NCI-H345 (cell line): ENCODE results near the gene RHOT2.
"Not testable (repeated sequence)": the region's sequence is repeated elsewhere in the genome, so short reads cannot be mapped to it uniquely, and the experiment has no call there.

ENCODE experiments used
- DNase-seq: peaks from one replicate; lab custom pipeline; 2025; lab: John Stamatoyannopoulos, UW

RHOT2 gene

GRCh38 chr16:681746-682427 is 14.0 kb downstream of the RHOT2 start:
- no peak for DNase-seq

GRCh38 chr16:682493-683395 is 14.8 kb downstream of the RHOT2 start:
- DNase-seq: no peak

GRCh38 chr16:683396-684070 is 15.6 kb downstream of the RHOT2 start:
- no peak for DNase-seq

GRCh38 chr16:684071-684794 is 16.3 kb downstream of the RHOT2 start, which contains the start of gene JMJD8:
Gene JMJD8, minus strand, starts transcription at chr16:684334. Its CDS starts 15 bp downstream, at chr16:684319.
- peak; percentile 98 for DNase-seq

- peak; percentile 89 for DNase-seq
These were observed 17.2 kb downstream of the RHOT2 start for GRCh38 chr16:684961-685696.

- peak; percentile 11 for DNase-seq
These were observed 18.0 kb downstream of the RHOT2 start for GRCh38 chr16:685967-686366.

- no peak for DNase-seq
These were observed 18.7 kb downstream of the RHOT2 start for GRCh38 chr16:686459-687260.

GRCh38 chr16:687499-687898 is 19.6 kb downstream of the RHOT2 start:
- no peak for DNase-seq

GRCh38 chr16:689175-689897 is 21.4 kb downstream of the RHOT2 start:
- no peak for DNase-seq

GRCh38 chr16:691242-691641 is 23.3 kb downstream of the RHOT2 start:
- DNase-seq: not testable (repeated sequence)

GRCh38 chr16:692356-693108 is 24.6 kb downstream of the RHOT2 start:
- DNase-seq: no peak

- no peak for DNase-seq
These were observed 25.4 kb downstream of the RHOT2 start for GRCh38 chr16:693364-693763.

- DNase-seq: no peak
These were observed 25.8 kb downstream of the RHOT2 start for GRCh38 chr16:693766-694165.

- DNase-seq: no peak
These were observed 26.4 kb downstream of the RHOT2 start for GRCh38 chr16:694187-694862.

- DNase-seq: no peak
These were observed 27.0 kb downstream of the RHOT2 start for GRCh38 chr16:694863-695354.

- DNase-seq: peak; percentile 91
These were observed 27.6 kb downstream of the RHOT2 start for GRCh38 chr16:695355-696089.

- no peak for DNase-seq
These were observed 31.2 kb downstream of the RHOT2 start for GRCh38 chr16:698911-699671.
